ENCODE data around the gene MFNG. TPM values are rescaled to one million over a fixed set of nuclear protein-coding genes. Genes with fewer than 3 reads are reported as not detected.

MFNG gene
- total RNA-seq, 1 donor from 2014 or later, result 2.3 TPM

GRCh38 chr22:37425369-37425768, 60.8 kb downstream of the MFNG start:
- Histone ChIP-seq H3K27me3 (peaks cover 75% of the 10 kb centered on the region), H4K20me1 (ENCODE audit: low read depth) (peaks cover 17% of the 10 kb centered on the region), H3K79me2 (ENCODE audit: low read depth) (no peaks in the 10 kb centered on the region), H3K27ac (no peak overlapping the region), H3K9ac (no peak overlapping the region), H3K36me3 (no peaks in the 10 kb centered on the region), H2AFZ (replicated peaks) (no peak overlapping the region), H3K9me3 (ENCODE audit: low read depth) (no peaks in the 10 kb centered on the region), H3K4me3 (no peak overlapping the region), H3K4me2 (no peak overlapping the region), H3F3A (ENCODE audit: low read depth) (peaks cover 52% of the 10 kb centered on the region), H3K4me1 (peaks cover 11% of the 10 kb centered on the region)
- no peak for DNase-seq (ENCODE audit: low spot score)
- Mint-ChIP-seq H3K4me1 (peaks cover 40% of the 10 kb centered on the region), H3K27ac (no peak overlapping the region), H3K4me3 (peak overlapping the region; percentile 74), H3K27me3 (ENCODE audit: insufficient read depth, low read depth) (peaks cover 67% of the 10 kb centered on the region), H3K36me3 (no peaks in the 10 kb centered on the region), H3K9me3 (no peaks in the 10 kb centered on the region)
- TF ChIP-seq CTCF (IDR thresholded peaks at IDR 0.05), result no peak
- no peak for TF ChIP-seq EZH2phosphoT487 (IDR thresholded peaks at IDR 0.05)
- no peak for TF ChIP-seq EZH2 (IDR thresholded peaks at IDR 0.05)

GRCh38 chr22:37423283-37423682, 62.9 kb downstream of the MFNG start:
- Mint-ChIP-seq H3K36me3 (no peaks in the 10 kb centered on the region), H3K27ac (no peak overlapping the region), H3K4me3 (no peak overlapping the region), H3K9me3 (no peaks in the 10 kb centered on the region), H3K27me3 (ENCODE audit: insufficient read depth, low read depth) (peaks cover 69% of the 10 kb centered on the region), H3K4me1 (peaks cover 49% of the 10 kb centered on the region)
- no peak overlapping the region for H3K27ac ChIP-seq
- H3F3A ChIP-seq (ENCODE audit: low read depth), result peaks cover 58% of the 10 kb centered on the region
- H3K4me2 ChIP-seq, result no peak overlapping the region
- no peak overlapping the region for H3K9ac ChIP-seq
- peaks cover 21% of the 10 kb centered on the region for H3K4me1 ChIP-seq
- H3K4me3 ChIP-seq, result no peak overlapping the region
- H3K27me3 ChIP-seq, result peaks cover 87% of the 10 kb centered on the region
- no peaks in the 10 kb centered on the region for H3K79me2 ChIP-seq (ENCODE audit: low read depth)
- H4K20me1 ChIP-seq (ENCODE audit: low read depth), result peaks cover 12% of the 10 kb centered on the region
- no peak for DNase-seq (ENCODE audit: low spot score)
- no peak for TF ChIP-seq EZH2phosphoT487 (IDR thresholded peaks at IDR 0.05)
- no peak for TF ChIP-seq CTCF (IDR thresholded peaks at IDR 0.05)
- TF ChIP-seq EZH2 (IDR thresholded peaks at IDR 0.05), result no peak
- no peak overlapping the region for H2AFZ ChIP-seq (replicated peaks)
- no peaks in the 10 kb centered on the region for H3K36me3 ChIP-seq
- H3K9me3 ChIP-seq (ENCODE audit: low read depth), result no peaks in the 10 kb centered on the region

GRCh38 chr22:37421468-37421877, 64.7 kb downstream of the MFNG start:
- H3K9me3 ChIP-seq (ENCODE audit: low read depth), result no peaks in the 10 kb centered on the region
- H3K4me3 Mint-ChIP-seq, result peak overlapping the region; percentile 24
- peaks cover 65% of the 10 kb centered on the region for H3F3A ChIP-seq (ENCODE audit: low read depth)
- no peak overlapping the region for H3K27ac ChIP-seq
- DNase-seq (ENCODE audit: low spot score), result no peak
- H3K27me3 Mint-ChIP-seq (ENCODE audit: insufficient read depth, low read depth), result peaks cover 68% of the 10 kb centered on the region
- H3K27ac Mint-ChIP-seq, result no peak overlapping the region
- H3K9ac ChIP-seq, result no peak overlapping the region
- no peaks in the 10 kb centered on the region for H3K9me3 Mint-ChIP-seq
- no peaks in the 10 kb centered on the region for H3K36me3 Mint-ChIP-seq
- H3K79me2 ChIP-seq (ENCODE audit: low read depth), result no peaks in the 10 kb centered on the region
- peaks cover 22% of the 10 kb centered on the region for H3K4me1 ChIP-seq
- peaks cover 61% of the 10 kb centered on the region for H3K4me1 Mint-ChIP-seq
- H3K27me3 ChIP-seq, result peaks cover 69% of the 10 kb centered on the region
- H3K4me2 ChIP-seq, result no peak overlapping the region
- no peak overlapping the region for H3K4me3 ChIP-seq
- H4K20me1 ChIP-seq (ENCODE audit: low read depth), result peaks cover 5% of the 10 kb centered on the region
- no peaks in the 10 kb centered on the region for H3K36me3 ChIP-seq
- no peak overlapping the region for H2AFZ ChIP-seq (replicated peaks)
- TF ChIP-seq EZH2phosphoT487 (IDR thresholded peaks at IDR 0.05) (no peak), EZH2 (IDR thresholded peaks at IDR 0.05) (no peak), CTCF (IDR thresholded peaks at IDR 0.05) (no peak)

All from neural progenitor cell (in vitro differentiated cells).